ENCODE results near the gene SIVA1. TPM values are rescaled to one million over a fixed set of nuclear protein-coding genes. Genes with fewer than 3 reads are reported as not detected.

The SIVA1 gene
- total RNA-seq, 1 donor from 2014 or later, result 52.3 TPM

GRCh38 chr14:104776961-104777807 is 24.2 kb downstream of the SIVA1 start:
- no peaks in the 10 kb centered on the region for H3K4me1 Mint-ChIP-seq (ENCODE audit: unreplicated experiment)
- TF ChIP-seq CTCF (IDR thresholded peaks at IDR 0.05), result no peak
- no peak for DNase-seq (ENCODE audit: extremely low spot score, unreplicated experiment)
- no peaks in the 10 kb centered on the region for H3K9me3 Mint-ChIP-seq (ENCODE audit: unreplicated experiment)
- no peak overlapping the region for H3K27ac Mint-ChIP-seq (ENCODE audit: unreplicated experiment)
- H3K27me3 Mint-ChIP-seq (ENCODE audit: unreplicated experiment), result no peaks in the 10 kb centered on the region
- H3K4me3 Mint-ChIP-seq (ENCODE audit: unreplicated experiment), result no peak overlapping the region
- H3K36me3 Mint-ChIP-seq (ENCODE audit: unreplicated experiment), result peaks cover 10% of the 10 kb centered on the region

- H3K4me3 Mint-ChIP-seq (ENCODE audit: unreplicated experiment), result no peak overlapping the region
- H3K27ac Mint-ChIP-seq (ENCODE audit: unreplicated experiment), result no peak overlapping the region
- H3K4me1 Mint-ChIP-seq (ENCODE audit: unreplicated experiment), result no peaks in the 10 kb centered on the region
- DNase-seq (ENCODE audit: extremely low spot score, unreplicated experiment), result no peak
- no peak for TF ChIP-seq CTCF (IDR thresholded peaks at IDR 0.05)
- no peaks in the 10 kb centered on the region for H3K27me3 Mint-ChIP-seq (ENCODE audit: unreplicated experiment)
- peaks cover 5% of the 10 kb centered on the region for H3K36me3 Mint-ChIP-seq (ENCODE audit: unreplicated experiment)
- no peaks in the 10 kb centered on the region for H3K9me3 Mint-ChIP-seq (ENCODE audit: unreplicated experiment)
Measured at GRCh38 chr14:104777808-104778249, 24.9 kb downstream of the SIVA1 start.

GRCh38 chr14:104778694-104779331 is 25.9 kb downstream of the SIVA1 start:
- TF ChIP-seq CTCF (IDR thresholded peaks at IDR 0.05), result no peak
- DNase-seq (ENCODE audit: extremely low spot score, unreplicated experiment), result no peak
- H3K4me1 Mint-ChIP-seq (ENCODE audit: unreplicated experiment), result peaks cover 2% of the 10 kb centered on the region
- no peaks in the 10 kb centered on the region for H3K9me3 Mint-ChIP-seq (ENCODE audit: unreplicated experiment)
- no peak overlapping the region for H3K4me3 Mint-ChIP-seq (ENCODE audit: unreplicated experiment)
- peaks cover 3% of the 10 kb centered on the region for H3K36me3 Mint-ChIP-seq (ENCODE audit: unreplicated experiment)
- no peaks in the 10 kb centered on the region for H3K27me3 Mint-ChIP-seq (ENCODE audit: unreplicated experiment)
- H3K27ac Mint-ChIP-seq (ENCODE audit: unreplicated experiment), result no peak overlapping the region

- no peak for DNase-seq (ENCODE audit: extremely low spot score, unreplicated experiment)
- H3K9me3 Mint-ChIP-seq (ENCODE audit: unreplicated experiment), result no peaks in the 10 kb centered on the region
- H3K4me1 Mint-ChIP-seq (ENCODE audit: unreplicated experiment), result peaks cover 6% of the 10 kb centered on the region
- peaks cover 3% of the 10 kb centered on the region for H3K36me3 Mint-ChIP-seq (ENCODE audit: unreplicated experiment)
- no peaks in the 10 kb centered on the region for H3K27me3 Mint-ChIP-seq (ENCODE audit: unreplicated experiment)
- no peak for TF ChIP-seq CTCF (IDR thresholded peaks at IDR 0.05)
- no peak overlapping the region for H3K27ac Mint-ChIP-seq (ENCODE audit: unreplicated experiment)
- no peak overlapping the region for H3K4me3 Mint-ChIP-seq (ENCODE audit: unreplicated experiment)
Measured at GRCh38 chr14:104779776-104780512, 27.0 kb downstream of the SIVA1 start.

Measured in osteocyte (in vitro differentiated cells).